Tibial nerve (tissue), 4 donors: ENCODE results near the gene UNKL.

ENCODE experiments used
- EP300 ChIP-seq, 2 donors: sonication (generic); formaldehyde crosslinking; IDR thresholded peaks; one replicate each; pipeline ENCODE4 v1.6.1; 2017; ENCODE audit warnings: antibody characterized with exemption in 2 of 2, mild to moderate bottlenecking in 1 of 2
- POLR2A ChIP-seq, 2 donors: fragments of 450-650 bp; IDR thresholded peaks; one replicate each; pipeline ENCODE4 v1.6.1; 2017; ENCODE audit warnings: antibody characterized with exemption in 2 of 2, mild to moderate bottlenecking in 2 of 2, moderate library complexity in 2 of 2
- TF ChIP-seq, protein P1 (sequence below), 5 experiments: fragments of 200-600 bp in 3 of 5; fragments of 450-650 bp in 2 of 5; sonication (generic) in 3 of 5; IDR thresholded peaks; one replicate each; pipeline ENCODE4 v1.5.1; 2016 to 2019; ENCODE audit warnings: antibody characterized with exemption in 5 of 5, mild to moderate bottlenecking in 3 of 5, moderate library complexity in 2 of 5

DNA sequence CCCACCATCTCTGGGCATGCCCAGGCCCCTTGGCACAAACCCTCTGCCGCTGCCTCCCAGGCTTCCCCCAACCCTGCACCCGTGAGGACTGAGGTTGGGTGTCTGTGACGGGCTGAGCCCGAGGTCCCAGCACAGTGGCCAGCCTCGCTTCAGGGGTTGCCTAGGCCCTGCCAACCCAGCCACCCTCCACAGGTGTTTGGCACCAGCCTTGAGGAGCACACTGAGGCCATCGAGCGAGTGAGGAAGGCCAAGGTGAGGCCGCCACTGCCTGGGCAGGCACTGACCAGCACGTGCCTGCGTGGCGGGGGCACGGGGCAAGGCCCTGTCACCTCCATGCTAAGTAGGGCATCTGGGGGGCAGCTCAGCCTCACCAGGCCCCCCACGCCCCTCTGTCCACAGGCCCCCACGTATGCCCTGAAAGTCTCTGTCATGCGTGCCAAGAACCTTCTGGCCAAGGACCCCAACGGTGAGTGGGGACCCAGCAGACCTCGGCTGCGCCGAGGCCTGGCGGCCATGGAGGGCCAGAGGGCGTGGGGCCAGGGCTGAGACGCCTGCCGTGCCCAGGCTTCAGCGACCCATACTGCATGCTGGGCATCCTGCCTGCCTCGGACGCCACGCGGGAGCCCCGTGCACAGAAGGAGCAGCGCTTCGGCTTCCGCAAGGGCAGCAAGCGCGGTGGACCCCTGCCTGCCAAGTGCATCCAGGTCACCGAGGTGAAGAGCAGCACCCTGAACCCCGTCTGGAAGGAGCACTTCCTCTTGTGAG, 73.6 kb downstream of the UNKL start:
- TF ChIP-seq, protein P1, sequence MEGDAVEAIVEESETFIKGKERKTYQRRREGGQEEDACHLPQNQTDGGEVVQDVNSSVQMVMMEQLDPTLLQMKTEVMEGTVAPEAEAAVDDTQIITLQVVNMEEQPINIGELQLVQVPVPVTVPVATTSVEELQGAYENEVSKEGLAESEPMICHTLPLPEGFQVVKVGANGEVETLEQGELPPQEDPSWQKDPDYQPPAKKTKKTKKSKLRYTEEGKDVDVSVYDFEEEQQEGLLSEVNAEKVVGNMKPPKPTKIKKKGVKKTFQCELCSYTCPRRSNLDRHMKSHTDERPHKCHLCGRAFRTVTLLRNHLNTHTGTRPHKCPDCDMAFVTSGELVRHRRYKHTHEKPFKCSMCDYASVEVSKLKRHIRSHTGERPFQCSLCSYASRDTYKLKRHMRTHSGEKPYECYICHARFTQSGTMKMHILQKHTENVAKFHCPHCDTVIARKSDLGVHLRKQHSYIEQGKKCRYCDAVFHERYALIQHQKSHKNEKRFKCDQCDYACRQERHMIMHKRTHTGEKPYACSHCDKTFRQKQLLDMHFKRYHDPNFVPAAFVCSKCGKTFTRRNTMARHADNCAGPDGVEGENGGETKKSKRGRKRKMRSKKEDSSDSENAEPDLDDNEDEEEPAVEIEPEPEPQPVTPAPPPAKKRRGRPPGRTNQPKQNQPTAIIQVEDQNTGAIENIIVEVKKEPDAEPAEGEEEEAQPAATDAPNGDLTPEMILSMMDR (IDR thresholded peaks at IDR 0.05) = no peak
- TF ChIP-seq POLR2A (IDR thresholded peaks at IDR 0.05) (no peak), EP300 (IDR thresholded peaks at IDR 0.05) (no peak)
